NCI-H226 (cell line): ENCODE data around the gene ARHGAP24.
"Not testable (repeated sequence)": the region's sequence is repeated elsewhere in the genome, so short reads cannot be mapped to it uniquely, and the experiment has no call there.

ENCODE experiments used
- DNase-seq: peaks from one replicate; pipeline ENCODE4 v3.0.0-alpha.2; 2015

ARHGAP24 gene

DNA sequence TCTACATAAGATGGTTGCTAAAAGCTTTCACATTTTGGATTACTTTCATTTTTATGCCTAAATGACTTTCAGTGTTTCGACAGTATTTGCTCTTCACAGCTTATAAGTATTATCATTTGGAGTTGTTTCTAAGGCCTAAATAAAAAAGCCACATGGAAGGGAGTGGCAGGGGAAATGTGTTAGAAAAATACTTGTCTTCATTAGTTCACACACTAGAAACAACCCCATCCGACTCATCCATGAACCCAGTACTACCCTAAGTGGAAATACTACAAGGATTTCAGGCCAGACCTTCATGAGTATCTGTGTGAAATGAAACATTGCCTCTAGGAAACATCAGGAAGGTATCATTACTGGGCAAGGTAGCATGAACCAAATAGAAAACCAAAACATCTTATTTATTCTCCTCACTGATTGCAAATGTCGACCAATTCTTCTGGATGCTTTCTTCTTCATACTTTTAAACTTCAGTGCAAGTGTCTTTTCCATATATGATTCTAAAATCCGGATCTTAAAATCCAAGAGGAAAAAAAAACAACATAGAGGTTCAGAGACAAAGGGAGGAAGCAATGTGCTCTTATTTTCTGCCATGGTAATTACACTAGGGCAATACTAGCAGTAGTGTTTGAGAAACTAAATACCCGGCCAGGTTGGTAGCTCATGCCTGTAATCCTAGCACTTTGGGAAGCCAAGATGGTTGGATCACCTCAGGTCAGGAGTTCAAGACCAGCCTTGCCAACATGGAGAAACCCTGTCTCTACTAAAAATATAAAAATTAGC, 349.4 kb downstream of the ARHGAP24 start:
- no peak for DNase-seq

DNA sequence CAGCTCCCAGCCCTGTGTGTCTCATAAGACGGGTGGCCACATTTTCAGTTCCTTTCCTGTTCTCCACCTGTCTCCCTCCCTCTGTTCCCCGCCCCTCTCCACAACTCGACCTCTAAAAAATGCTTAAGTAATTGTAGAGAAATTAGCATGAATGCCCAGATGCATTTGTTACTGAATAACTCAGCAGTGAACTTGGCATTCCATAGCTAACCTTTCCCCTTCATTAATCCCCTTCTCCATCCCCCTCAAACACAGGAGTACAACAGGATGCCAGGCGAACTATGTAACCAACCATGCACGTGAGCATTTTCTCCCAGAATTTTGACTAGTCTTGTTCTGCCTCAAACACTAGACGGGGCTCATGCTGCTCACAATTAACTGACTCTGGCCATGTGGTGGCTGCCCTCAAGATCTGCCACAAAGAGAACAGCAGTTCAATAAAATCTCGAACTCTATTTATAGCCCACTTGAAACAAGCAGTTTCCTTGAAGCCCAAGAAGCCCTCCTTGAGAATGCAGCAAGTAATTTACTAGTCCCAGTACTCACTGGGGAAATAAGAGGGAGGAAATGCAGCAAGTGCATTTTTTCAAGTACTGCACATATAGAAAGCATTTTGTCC, 351.2 kb downstream of the ARHGAP24 start:
- DNase-seq: peak; percentile 37

DNA sequence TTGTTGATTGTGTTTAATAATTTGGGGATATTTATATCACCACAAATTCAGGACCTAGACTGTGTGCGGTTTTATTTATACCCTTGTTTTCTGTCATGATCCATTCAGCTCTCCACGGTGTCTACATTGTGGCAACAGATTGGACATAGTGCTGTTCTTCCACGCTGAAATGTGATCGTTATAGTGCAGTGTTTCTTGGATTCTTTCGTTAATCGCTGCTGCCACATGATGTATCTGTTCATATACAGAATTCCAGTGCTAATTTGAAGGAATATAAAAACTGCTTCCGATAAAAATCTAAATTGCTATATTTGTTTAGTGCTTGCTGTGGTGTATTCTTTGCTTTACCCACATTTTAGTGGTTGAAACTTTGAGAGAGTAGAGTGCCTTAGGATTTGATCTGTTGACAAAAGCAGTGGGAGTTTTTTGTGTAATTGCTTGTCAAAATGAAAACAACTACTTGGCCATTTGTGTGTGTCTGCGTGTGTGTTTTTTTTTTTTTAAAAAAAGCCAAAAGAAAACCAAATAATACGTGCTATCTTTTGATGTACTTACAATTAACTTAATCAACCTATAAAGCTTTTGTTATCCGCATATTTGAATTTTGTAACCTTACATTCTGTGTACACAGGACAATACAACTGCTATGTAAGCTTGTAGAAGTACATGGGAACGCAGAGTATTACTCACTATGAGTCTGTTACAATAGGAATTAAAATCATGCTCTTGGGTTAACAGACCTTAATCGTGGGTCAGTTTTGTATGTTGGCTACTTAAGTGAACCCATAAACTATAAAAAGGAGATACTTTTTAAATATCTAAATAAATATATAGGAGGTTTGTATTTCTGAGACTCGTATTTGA, 353.3 kb downstream of the ARHGAP24 start:
- DNase-seq: no peak

DNA sequence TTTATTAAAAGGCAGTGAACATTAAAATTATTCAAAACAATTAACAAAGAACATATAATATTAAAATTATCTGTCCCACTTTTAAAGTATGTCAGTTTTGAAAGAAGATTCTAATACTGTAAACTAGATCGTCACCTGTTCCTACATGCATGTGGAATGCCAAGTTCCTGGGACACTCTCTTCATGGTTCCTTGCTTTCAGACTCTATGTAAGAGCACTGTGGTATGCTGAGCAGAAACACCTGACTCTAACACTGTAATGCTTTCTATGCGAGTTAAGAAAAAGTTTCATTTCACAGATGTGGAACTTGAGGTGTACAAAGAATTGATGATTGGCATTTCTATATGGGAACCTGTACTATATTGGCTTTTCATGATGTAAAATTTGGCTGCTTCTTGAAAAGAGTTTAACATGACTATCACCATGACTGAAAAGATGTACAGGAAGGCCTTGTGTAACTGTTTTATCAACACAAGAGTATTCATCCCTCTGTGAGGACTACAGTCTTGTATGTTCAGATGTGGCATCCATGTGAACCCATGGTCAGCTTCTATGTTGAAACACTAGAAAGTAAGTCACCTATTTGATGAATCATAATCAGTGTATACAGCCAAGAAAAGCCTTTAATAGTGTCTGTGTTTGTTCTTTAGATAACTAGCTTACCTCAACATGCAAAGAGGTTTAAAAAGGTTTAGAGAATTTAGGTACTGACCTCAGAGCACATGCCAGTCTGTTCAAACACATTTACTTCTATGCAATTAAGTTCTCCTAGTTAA, 354.5 kb downstream of the ARHGAP24 start:
- DNase-seq: peak; percentile 38

DNA sequence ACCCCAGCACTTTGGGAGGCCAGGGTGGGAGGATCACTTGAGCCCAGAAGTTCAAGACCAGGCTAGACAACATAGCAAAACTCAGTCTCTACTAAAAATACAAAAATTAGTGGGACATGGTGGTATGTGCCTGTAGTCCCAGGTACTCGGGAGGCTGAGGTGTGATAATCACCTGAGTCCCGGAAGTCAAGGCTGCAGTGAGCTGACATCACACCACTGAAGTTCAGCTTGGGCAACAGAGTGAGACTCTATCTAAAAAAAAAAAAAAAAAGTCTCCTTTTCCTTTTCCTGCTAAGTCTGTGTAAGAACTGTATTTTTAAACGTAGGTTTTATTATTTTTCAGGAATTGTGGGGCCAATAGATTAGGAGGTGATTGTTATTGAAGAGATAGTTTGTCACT, 356.7 kb downstream of the ARHGAP24 start:
- no peak for DNase-seq

DNA sequence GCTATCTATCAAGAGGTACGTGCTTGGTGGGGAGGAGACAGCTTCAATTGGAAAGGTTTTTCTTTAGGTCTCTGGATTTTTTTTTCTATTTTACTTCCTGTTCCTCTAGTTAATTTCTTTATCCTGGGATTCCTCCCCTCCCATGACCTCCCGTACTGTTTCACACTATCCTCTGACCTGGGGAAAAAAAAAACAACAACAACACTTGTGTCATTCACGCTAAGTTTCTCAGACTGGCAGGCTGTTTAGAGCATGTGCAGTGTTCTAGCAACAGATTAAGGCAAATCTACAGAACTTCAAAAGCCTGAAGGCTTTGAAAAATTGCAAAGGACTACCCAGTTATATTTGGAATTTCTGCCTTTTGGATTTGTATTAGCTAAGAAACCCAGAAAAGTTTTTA, 358.4 kb downstream of the ARHGAP24 start:
- no peak for DNase-seq

DNA sequence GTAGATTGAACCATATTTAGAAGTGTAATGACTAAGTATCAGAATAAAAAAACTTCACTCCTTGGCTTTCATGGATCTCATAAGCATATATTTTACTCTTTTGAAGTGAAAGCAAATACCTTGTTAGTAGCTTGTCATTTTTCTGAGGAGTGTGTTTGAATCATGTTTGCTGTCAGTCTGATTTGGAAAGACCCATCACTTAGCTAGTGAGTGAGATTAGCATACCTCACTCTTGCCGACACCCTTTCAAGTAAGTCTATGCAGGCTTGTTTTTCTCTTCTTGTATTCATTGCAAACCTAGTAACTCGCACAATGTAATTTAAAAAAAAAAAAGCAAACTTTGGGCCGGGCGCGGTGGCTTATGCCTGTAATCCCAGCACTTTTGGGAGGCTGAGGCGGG, 360.0 kb downstream of the ARHGAP24 start:
- no peak for DNase-seq

DNA sequence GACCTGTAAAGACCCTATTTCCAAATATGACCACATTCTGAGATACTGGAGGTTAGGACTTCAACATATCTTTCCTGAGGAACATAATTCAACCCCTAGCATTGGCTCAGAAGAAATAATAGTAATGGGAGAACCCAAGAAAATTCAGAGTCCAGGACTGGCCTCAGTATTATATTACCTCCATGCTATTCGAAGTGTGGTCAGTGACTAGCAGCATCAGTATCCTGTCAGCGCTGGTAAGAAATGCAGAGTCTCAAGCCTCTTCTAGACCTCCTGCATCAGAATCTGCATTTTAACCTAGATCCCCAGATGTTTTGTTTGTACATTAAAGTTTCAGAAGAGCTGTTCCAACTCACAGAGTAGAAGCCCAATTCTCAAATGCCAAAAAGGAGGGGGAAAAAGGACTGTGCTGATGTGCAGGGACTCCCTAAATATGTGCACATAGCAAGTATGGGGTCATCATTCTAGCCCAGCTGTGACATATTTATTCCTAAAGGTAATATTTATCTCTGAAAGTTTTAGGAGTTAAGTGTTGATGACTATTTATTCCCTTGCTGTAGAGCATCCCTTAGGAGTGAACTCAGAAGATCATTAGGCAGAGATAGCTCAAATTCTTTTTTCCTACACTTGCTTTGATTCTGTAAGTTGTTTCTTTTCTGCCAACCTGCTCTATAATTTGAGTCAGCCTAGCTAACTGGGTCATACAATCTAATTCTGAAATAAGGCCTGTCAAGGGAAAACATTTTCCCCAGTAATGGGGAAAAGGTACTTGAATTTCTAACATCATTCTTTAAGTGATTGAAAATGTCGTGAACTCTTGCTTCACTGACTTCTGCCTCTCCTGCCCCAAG, 361.9 kb downstream of the ARHGAP24 start:
- no peak for DNase-seq

DNA sequence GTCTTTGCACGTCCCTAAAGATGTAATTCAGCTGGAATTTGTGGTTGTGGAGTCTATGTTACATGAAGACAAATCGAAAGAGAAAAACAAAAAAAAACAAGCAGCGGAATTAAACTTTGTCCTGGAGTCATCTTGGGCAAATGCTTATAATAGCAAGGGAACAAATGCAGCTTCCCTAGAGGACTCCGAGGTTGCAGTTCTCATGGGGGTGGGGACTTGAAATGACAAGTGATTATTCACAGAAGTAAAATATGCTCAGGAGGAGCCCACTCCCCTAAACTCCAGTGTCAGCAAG, 362.4 kb downstream of the ARHGAP24 start:
- no peak for DNase-seq

DNA sequence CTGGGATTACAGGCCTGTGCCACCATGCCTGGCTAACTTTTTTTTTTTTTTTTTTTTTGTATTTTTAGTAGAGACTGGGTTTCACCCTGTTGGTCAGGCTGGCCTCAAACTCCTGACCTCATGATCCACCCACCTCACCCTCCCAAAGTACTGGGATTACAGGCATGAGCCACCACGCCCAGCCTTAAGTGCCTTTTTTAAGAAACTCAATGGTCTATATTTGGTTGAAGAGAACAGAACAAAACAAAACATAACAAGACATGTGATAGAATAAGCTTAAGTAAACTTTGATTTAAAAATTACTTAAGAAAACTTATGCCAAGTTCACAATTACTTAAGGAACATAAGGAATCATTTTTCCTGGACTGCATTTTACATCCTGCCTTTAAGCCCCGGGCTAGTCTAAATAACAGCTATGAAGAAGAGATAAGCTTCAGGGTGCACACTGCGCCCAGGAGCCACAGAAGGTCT, 365.1 kb downstream of the ARHGAP24 start:
- DNase-seq: not testable (repeated sequence)

DNA sequence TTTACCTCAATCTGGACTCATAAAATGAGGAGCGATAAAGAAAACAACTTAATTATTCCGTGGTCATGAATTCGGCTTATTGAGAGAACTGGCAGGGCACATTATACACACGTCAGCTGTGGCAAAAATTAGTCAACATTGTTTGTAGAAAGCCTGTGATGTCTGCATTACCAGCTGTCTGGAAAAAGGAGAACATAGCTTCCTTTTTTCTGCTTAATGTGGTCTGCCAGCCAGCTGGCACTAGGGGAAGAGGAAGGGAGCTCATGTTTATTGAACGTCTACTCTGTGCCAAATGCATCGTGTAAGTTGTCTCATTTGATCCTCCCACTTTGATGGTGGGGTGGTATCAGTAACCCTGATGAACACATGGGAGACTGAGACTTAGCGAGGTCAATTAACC, 367.6 kb downstream of the ARHGAP24 start:
- DNase-seq: no peak

DNA sequence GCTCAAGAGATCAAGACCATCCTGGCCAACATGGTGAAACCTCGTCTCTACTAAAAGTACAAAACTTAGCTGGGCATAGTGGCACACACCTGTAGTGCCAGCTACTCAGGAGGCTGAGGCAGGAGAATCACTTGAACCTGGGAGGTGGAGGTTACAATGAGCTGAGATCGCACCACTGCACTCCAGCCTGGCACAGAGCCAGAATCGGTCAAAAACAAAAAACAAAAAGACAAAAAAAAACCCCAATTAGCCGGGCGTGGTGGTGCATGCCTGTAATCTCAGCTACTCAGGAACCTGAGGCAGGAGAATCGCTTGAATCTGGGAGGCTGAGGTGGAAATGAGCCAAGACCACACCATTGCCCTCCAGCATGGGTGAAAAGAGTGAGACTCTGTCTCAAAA, 378.8 kb downstream of the ARHGAP24 start:
- not testable (repeated sequence) for DNase-seq

DNA sequence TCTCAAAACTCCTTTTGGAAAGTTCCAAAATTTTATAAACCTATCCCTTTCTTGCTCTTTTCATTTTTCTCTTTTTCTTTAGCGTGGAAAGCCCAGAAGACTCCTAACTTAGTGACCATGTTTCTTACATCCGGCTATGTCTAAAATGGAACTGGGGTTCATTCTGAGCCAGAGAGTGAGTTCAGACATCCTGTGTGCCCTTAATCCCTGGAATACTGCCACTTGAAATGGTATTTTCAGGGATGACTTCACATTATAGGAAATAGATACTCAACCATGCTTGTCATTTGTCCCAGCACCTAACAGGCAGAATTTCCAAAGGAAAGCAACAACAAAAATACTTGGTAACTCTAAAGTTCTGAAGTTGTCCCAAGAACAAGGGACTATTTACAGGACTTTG, 379.6 kb downstream of the ARHGAP24 start:
- no peak for DNase-seq

DNA sequence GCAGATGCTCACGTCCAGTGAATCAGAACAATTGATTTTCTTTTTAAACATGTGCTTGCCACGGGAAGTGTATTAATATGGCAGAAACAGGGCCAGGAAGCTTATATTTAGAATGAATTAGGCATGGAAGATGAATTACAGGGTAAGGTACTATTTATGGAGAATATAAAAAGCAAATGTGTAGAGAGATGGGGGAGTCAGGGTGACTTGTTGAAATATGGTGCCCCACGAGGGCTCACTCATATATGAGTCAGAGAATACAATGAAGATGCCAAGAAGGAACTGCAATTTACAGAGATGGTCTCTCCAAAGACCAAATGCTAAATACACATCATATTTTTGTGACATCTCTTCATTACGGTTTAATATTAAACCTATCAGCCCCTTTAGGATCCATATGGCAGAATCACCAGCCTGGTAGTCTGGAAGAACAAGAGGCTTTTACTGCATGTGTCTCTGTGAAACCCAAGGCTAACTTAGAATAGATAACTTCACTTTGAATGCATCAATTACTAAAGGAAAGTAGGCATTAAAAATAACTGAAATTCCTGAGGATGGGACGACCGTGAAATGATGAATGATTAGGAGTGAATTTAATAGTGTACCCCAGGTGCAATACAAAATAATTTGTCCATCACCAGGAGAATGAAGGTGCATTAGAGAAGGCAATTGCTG, 385.3 kb downstream of the ARHGAP24 start:
- DNase-seq: peak; percentile 27

DNA sequence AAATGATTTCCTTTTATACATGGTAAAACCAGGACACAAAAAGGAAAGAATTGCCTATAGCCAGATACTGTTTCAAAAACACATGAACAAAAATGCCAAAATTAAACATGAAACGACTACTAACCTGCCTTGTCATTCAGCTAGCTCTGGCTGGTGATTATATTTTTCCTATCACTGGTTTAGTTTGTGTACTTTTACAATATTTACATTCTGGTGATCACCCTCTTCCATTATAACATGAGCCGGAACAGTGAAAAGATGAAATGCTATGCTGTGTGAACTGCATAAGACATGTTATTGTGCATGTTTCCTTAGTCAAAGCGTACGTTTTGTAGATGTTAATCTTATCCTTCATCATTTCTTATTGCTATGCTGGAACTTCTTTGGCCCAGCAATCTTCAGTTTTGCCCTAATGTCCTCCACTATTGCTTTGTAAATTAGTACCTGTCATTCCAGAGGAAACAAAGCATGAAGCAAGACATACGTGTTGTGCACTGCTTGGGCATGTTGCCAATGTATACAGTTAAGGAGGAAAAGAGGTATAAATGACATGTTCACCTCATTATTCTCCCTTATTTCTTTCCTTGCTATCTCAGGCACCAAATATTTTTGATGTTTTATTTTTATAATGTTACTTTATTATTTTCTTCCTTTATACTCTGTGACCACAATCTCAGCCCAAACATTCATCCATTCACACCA, 386.3 kb downstream of the ARHGAP24 start:
- DNase-seq: no peak

DNA sequence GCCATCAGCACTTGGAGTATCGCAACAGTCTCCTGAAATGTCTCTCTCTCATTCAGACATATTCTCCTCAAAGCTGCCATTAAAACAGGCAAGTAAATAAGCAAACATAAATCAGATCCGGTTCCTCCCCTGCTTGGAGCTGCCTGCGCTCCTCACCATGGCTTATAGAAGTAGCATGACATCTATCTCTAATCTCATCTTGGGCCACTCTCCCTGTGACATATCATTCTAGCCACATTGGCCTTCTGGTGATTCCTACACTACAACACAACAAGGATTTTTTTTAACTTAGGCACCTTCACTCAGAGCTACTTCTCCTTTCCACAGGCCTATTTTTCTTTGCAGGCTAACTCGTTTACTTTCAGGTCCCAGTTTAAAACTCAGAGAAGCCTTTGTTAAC, 387.9 kb downstream of the ARHGAP24 start:
- DNase-seq: no peak

DNA sequence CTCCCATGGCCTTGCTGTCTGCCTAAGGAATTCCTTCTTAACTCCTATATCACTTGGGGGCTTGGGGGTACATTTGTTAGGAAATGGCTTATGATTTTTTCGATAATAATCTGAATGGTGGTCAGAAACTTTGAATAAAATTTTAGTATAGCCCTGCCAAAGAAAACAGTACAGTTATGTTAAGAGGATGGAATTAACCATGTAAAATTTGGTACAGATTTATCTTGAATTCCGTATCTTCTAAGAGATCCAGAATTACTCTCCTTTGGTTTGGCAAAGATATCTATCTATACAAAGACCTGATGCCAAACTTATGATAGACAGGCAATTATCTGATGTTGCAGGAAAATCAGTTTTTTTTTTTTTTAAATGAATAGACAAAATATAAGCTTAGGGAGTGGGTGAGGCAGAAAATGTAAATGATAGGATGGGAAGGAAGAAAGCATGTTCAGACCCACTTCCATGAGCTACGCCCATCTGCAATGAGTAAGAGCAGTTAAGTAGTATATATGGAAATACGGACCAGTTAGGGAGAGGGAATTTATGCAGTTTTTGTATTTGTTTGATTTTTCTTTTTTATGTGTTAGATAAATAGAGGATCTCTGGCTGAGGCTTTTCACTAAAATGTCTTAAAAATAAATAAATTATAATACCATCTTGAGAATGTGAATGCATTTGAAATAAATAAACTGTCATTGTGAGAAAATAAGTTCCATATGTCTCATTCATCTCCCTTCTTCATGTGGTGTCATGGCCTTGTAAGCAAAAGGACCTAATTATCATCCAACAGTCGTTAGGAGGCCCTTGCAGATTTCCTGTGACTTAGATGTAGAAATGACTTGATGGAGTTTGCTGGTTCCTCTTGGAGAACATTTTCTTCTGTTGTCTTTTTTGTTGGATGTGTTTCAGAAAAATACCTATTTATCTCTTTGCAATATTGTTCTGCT, 389.6 kb downstream of the ARHGAP24 start:
- no peak for DNase-seq

DNA sequence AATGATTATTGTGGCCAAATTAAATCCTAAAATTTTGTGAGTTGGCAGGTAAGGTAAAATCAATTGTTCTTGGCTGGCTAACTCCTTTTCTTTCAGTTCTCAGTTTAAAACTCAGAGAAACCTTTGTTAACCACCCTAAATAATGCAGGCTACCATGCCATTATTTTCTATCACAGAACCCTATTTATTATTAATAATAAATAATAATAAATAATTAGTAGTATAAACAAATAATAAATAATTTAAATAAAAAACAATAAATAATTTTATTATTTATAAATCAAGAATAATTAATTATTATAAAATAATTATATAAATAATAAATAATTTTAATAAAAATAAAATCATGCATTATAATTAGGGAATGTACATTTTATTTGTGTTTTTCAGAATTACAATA, 390.3 kb downstream of the ARHGAP24 start:
- DNase-seq: no peak

DNA sequence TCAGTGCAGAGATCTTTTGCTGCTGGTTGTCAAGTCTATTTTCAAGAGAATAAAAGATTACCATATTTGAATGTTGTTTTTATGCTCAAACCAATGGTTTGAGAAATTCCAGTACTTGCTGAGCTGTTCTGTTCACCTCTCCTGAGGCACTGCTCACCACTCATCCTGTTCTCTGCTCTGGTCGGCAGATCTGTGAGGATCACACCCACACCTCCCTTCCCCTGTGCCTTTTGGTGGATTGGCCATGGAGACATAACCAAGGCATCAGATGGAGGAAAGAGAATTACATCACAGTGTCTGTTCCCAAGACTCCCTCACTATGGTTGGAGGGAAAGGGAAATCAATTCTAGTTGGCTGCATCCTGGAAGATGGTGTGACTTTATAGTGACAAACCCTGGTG, 391.6 kb downstream of the ARHGAP24 start:
- DNase-seq: no peak

DNA sequence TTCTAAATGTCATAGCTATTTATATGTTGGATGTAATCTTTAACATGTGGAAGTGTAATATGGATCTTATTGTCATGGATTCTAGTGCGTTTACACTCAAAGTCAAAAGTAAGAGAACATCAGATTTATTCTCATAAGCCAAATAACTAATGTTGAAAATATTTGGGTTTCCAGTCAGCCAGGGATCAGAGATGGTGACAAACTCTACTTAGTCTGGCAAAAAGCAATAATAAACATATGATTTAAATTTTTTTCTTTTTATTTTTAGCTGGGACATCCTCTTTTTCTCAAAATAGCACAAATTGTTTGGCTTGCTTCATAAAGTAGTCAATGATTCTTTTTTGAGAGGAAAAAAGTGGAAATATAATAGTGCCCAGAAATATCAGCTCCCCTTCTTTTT, 392.3 kb downstream of the ARHGAP24 start:
- DNase-seq: no peak
